ENCODE data around the gene SLC35G3.
"Not testable (repeated sequence)": the region's sequence is repeated elsewhere in the genome, so short reads cannot be mapped to it uniquely, and the experiment has no call there.

Gene SLC35G3
- long read RNA-seq, result 0 reads

DNA sequence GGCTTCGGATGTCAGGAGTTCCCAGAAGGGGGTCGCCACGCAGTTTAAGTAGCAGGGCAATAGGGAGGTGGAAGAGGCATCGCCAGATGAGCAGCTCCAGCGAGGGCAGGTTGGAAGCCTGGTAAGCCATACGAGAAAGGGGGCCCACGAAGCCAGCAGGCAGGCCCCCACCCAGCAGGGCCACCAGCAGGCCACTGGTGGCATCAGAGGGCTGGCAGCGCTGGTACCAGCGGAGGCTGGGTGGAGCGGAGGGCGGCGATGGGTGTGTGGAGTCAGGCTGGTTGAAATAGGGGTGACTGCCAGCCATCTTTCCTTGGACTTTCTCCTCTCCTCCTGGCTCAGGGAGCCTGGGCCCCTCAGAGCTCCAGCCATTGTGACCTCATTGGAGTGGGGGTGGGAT is at the start of gene SLC35G3:
SLC35G3 (minus strand) TSS at position 393 of the 400 bp plus-strand sequence; CDS start at position 307, 86 bp downstream.
- H3K27me3 ChIP-seq (ENCODE audit: insufficient read depth, poor library complexity, severe bottlenecking); H3K4me3 ChIP-seq (replicated peaks; ENCODE audit: insufficient read depth, low read length); DNase-seq (ENCODE audit: low read depth in 1 of 2, low spot score in 1 of 2); H3K27ac ChIP-seq (replicated peaks): not testable (repeated sequence)

DNA sequence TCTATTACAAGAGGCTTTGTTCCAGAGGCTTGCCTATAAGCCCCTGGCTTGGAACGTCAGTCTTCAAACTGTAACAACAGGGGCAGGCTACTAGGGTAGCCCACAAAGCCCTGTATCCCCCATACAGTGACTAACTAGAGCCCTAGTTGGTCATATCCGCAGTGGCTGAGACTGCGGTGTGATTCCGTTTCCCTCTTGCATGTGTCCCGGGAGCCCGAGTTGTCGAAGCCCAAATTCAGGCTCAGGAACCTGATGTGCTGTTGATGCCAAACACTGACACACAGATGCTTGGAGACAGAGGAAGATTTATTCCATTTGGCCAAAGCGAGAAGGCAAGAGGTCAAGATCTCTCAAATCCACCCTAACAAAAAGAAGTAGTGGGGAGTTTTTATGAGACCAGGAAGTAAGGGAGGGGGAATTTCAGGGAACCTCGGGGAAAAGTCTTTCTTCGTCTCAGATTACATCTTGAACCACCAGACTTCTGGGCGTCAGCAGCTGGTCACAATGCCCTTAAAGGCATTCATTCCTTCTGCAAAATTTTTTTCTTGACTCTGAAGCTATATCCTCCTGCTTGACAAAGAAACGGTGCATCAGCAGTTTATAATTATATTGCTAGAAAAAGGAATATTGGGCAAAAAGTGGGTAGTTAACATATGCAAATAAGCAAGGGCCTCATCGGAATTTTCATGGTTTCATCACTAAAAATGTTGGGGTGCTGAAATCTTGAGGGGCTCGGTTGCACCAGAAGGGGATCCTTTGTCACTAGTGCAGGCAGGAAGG is 49.6 kb upstream of the SLC35G3 start:
- TF ChIP-seq SPI1 (IDR thresholded peaks at IDR 0.05; ENCODE audit: borderline replicate concordance, low read depth) (no peak), GABPA (IDR thresholded peaks at IDR 0.05; ENCODE audit: low read depth) (no peak), CTCF (IDR thresholded peaks at IDR 0.05; ENCODE audit: insufficient read depth, low read length) (no peak), POLR2AphosphoS5 (IDR thresholded peaks at IDR 0.05; ENCODE audit: low read depth) (no peak), REST (IDR thresholded peaks at IDR 0.05; ENCODE audit: insufficient replicate concordance, low read depth) (no peak)
- Histone ChIP-seq H3K27ac (replicated peaks) (no peak overlapping the region), H3K4me3 (replicated peaks; ENCODE audit: insufficient read depth, low read length) (peak overlapping the region; percentile 82), H3K27me3 (ENCODE audit: insufficient read depth, poor library complexity, severe bottlenecking) (peaks cover 2% of the 10 kb centered on the region)
- DNase-seq (ENCODE audit: low read depth in 1 of 2, low spot score in 1 of 2), result no peak

DNA sequence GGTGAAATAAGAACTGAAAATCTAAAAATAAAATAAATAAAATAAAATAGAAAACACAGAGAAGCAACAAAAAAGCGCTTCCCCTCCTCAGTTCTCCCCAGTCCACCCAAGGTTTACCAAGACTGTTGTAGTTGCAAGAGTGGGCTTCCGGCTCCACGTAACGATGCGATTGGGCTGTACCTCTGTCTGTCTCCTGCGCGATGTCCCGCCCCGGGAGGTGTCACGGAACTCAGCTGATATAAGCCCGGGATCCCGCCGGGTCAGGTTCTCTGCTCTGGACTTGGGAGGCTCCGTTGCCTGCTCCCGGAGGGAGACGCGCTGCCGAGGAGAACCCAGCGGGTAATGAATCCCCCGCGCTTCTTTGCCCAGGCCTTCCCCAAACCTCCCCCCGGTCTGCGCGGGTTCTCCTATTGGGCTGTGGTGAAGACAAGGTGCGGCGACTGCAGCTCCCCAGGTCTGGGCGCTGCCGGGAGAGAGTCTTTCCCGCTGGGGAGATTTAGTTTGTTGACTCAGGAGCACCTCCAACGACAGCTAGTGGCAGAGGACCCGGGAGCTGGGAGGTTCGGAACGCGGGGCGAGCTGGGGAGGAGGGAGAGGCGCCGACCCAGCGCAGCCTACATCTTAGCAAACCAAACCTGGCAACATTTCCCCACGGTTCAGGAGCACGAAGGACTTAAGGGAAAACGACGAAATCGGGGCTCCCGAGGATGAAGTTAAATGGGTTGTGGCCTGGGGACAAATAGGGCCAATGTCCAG is 48.8 kb upstream of the SLC35G3 start, which contains the start of gene SLFN5:
SLFN5 (plus strand) TSS at position 268 of the 756 bp plus-strand sequence. CDS start 15,619 bp downstream, outside the sequence.
- TF ChIP-seq GABPA (IDR thresholded peaks at IDR 0.05; ENCODE audit: low read depth), result peak; percentile 64
- no peak for TF ChIP-seq REST (IDR thresholded peaks at IDR 0.05; ENCODE audit: insufficient replicate concordance, low read depth)
- TF ChIP-seq SPI1 (IDR thresholded peaks at IDR 0.05; ENCODE audit: borderline replicate concordance, low read depth), result 0 out of 2 replicates have a peak, but pooled peaks have one; percentile 2
- DNase-seq (ENCODE audit: low read depth in 1 of 2, low spot score in 1 of 2), result peak; percentile 73 to 86
- Histone ChIP-seq H3K27me3 (ENCODE audit: insufficient read depth, poor library complexity, severe bottlenecking) (peaks cover 2% of the 10 kb centered on the region), H3K4me3 (replicated peaks; ENCODE audit: insufficient read depth, low read length) (peak within 1 kb of the TSS; percentile 82), H3K27ac (replicated peaks) (peak within 1 kb of the TSS; percentile 54)

DNA sequence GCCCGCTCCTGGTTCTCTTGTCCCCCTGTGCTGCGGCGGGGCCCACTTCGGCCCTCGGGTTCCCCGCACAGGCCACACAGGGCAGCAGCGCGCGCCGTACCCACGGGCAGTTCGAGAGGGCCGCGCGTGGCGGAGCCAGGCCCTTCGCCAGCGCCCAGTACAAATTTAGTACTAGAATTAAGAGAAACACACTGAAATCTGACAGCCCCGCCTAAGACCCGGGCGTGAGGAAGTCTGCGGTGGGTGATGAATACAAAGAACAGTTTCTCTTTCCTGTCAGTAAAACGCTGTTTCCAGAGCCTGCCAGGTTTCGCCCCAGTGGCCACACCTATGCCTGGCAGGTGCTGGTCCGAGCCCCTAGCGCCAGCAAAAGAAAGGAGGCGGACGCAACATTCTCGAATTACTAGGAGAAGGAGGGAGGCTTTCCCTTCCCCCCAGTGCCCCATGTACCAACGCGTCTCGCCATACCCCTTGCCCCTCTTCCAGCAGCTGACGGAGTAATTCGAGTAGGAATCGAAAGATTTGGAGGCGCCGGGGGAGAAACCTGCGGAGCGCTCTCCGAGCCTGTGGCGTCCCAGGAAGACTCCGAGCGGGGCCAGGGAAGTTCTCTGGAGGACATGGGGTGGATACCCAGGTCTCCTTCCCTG is 48.1 kb upstream of the SLC35G3 start:
- DNase-seq (ENCODE audit: low read depth in 1 of 2, low spot score in 1 of 2), result peak in 1 of 2 experiments; percentile 67
- H3K4me3 ChIP-seq (replicated peaks; ENCODE audit: insufficient read depth, low read length), result peak overlapping the region; percentile 82
- H3K27ac ChIP-seq (replicated peaks), result peak overlapping the region; percentile 54
- H3K27me3 ChIP-seq (ENCODE audit: insufficient read depth, poor library complexity, severe bottlenecking), result peaks cover 2% of the 10 kb centered on the region
- TF ChIP-seq REST (IDR thresholded peaks at IDR 0.05; ENCODE audit: insufficient replicate concordance, low read depth) (no peak), POLR2AphosphoS5 (IDR thresholded peaks at IDR 0.05; ENCODE audit: low read depth) (no peak; the same call in 1 of the 2 replicates), SPI1 (IDR thresholded peaks at IDR 0.05; ENCODE audit: borderline replicate concordance, low read depth) (peak; percentile 52; the same call in 1 of the 2 replicates), CTCF (IDR thresholded peaks at IDR 0.05; ENCODE audit: insufficient read depth, low read length) (no peak)

All from HL-60 (cell line).